Muscle of arm (tissue), 14 donors: ENCODE results near the gene PPM1L. TPM values are rescaled to one million over a fixed set of nuclear protein-coding genes. Genes with fewer than 3 reads are reported as not detected.
"Not testable (repeated sequence)": the region's sequence is repeated elsewhere in the genome, so short reads cannot be mapped to it uniquely, and the experiment has no call there.

Experiments
- DNase-seq: peaks from one replicate; pipeline ENCODE4 v3.0.0-alpha.2; 2013
- long read RNA-seq, 11 donors: transcript quantifications; one replicate each; lab custom pipeline, GENCODE V29; 2026
- polyA plus RNA-seq, 12 donors: library from polyadenylated mRNA; unstranded; fragments of 120-200 nt; gene quantifications; one replicate each; pipeline ENCODE4 v1.2.1, GENCODE V29; 2013; ENCODE audit not compliant: insufficient read length in 12 of 12

PPM1L gene
- 10 to 100 TPM in 8 of 12 donors, 1 to 10 TPM in 3, not detected in 1; 7.3 to 14.3 (median 11.3) TPM for polyA plus RNA-seq
- long read RNA-seq, donor 1, partial matches to known transcripts: 7 of 7 reads
- long read RNA-seq, donor 1, other reads (novel, unspliced or antisense): 0 of 7 reads
- long read RNA-seq, donor 2: 0 reads
- long read RNA-seq, donor 3: 0 reads
- long read RNA-seq, donor 4: 0 reads
- long read RNA-seq, donor 5, partial matches to known transcripts: 12 of 12 reads
- long read RNA-seq, donor 5, other reads (novel, unspliced or antisense): 0 of 12 reads
- long read RNA-seq, donor 6: 0 reads
- long read RNA-seq, donor 7: 0 reads
- long read RNA-seq, donor 8: 0 reads
- long read RNA-seq, donor 9: 0 reads
- long read RNA-seq, donor 10, partial matches to known transcripts: 10 of 10 reads
- long read RNA-seq, donor 10, other reads (novel, unspliced or antisense): 0 of 10 reads
- long read RNA-seq, donor 11: 0 reads

DNA sequence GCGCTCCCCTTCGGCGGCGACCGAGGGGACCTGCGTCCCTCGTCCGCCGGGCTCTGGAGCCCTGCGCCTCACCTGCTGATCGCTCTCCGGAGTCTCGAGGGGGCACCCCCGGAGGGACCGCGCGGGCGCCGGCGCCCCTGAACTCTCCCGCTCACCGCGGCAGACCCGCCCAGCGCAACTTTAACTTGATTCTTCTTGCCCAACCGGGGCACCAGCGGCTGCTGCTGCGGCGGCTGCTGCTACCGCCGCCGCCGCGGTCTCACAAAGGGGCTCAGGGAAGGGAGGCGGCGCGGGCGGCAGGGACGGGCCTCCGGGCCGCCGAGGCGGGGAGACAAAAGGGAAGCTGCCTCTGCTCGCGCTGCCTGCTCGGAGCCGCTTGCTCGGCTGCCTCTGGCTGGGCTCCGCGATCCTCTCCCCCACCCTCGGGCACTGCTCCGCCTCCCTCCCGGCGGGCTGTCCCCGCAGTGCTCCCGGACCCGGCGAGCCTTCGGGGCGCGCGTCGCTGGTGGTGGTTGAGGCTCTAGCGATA lies at the start of gene PPM1L:
PPM1L (plus strand) TSS at position 456 of the 529 bp plus-strand sequence.
- DNase-seq: peak; percentile 47

DNA sequence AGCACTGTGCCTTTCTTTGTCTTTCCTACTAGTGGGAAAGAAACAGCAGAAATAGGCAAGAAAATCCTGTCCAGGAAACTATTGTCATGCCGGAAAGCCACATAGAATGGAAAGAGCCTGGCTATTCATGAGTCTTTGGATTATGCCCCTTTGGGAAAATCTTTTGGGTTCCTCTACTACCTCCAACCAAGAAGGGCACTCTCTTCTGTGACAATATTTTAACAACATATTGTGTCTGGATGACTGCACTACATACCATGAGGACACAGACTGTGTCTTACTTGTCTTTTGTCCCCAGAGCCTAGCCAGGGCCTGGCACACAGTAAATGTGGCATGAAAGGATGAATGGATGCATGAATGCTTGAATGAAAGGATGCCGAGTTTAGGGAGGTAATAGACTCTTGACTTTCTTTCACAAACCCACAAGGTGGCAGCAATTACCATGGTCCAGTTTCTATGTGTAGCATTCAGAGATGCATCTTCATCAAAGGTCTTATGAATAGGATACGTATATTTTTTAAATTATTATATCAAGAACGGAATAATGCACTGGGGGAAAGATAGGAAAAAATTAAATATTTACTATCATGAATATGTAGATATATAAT lies 48.7 kb upstream of the PPM1L start:
- peak; percentile 55 for DNase-seq

DNA sequence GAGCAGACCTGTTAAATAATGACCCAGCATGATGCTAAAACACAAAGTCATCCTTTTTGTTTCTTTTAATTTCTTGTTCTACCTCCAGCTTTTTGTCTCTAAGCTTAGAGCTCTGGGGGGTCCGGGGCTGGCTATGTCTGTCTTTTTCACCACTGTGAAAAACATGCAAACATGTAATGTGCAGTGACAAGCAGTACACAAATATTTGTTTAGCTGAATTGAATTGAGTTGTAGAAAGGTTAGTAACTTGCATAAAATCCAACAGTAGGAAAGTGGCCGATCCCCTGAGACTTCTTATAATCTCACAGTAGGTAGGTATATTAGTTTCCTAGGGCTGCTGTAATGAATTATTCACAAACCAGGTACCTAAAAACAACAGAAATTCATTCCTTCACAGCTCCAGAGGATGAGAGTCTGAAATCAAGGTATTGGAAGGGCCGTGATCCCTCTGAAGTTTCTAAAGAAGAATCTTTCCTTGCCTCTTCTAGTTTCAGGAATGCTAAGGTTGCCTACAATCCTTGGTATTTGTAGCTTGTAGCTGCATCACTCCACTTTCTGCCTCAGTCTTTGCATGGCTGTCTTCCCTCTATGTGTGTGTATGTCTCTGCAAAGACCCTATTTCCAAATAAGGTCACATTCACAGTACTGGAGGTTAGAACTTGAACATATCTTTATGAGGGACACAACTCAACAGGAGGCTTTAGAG lies 46.4 kb upstream of the PPM1L start:
- DNase-seq: no peak

DNA sequence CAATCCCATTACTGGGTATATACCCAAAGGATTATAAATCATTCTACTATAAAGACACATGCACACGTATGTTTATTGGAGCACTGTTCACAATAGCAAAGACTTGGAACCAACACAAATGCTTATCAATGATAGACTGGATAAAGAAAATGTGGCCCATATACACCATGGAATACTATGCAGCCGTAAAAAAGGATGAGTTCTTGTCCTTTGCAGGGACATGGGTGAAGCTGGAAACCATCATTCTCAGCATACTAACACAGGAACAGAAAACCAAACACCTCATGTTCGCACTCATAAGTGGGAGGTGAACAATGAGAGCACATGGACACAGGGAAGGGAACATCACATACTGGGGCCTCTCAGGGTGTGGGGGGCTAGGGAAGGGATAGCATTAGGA lies 42.9 kb upstream of the PPM1L start:
- DNase-seq: not testable (repeated sequence)

DNA sequence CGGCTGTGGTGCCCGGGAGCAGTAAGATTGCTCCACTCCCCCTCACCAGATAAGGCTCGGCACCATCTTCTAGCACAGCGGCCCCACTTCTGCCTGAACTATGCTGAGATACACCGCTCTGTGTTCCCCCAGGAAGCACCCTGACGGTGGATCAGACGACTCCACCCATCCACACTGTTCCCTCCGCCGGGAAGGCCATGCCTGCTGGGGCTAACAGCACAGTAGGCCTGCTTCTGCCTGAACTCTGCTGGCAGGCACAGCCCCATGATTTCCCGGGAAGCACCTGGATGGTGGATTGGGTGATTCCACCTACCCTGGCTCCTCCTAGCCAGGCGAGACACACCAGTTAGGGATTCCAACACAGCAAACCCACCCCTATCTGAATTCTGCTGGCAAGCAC lies 36.3 kb upstream of the PPM1L start:
- no peak for DNase-seq

DNA sequence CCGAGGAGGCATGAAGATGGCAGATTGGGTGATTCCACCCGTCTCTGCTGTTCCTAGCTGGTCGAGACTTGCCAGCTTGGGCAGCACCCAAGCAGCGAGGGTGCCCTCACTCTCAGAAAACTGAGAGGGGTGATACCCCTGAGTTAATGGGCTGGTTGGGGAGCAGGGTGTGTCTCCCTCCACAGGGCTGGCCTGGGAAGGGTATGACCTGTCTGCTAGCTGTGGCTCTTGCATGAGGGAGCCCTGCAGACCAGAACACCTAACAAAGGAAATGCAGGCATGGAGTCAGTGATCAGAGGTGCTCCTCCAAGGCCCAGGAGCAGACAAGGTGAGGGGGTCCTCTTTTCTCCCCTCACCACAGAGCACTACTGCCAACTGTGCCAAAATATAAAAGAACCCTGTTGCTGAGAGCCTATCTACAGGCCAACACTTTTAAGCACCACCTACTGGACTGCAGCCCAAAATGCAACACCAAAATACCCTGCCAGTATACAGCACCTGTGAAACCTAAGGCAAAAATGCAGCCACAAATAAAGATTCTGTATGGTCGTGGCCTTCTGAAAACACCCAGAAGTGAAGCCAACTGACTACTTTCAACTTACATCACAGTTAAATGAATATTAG lies 35.8 kb upstream of the PPM1L start:
- no peak for DNase-seq

DNA sequence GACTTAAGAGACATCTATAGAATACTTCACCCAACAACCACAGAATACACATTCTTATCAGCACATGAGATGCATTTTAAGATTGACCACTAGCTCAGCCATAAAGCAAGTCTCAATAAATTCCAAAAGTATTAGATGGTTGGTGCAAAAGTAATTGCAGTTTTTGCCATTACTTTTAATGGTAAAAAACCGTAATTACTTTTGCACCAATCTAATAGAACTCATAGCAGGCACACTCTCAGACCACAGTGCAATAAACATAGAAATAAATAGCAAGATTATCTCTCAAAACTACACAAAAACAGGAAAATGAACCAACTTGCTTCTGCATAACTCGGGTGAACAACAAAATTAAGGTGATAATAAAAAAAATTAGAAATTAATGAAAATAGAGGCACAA lies 33.7 kb upstream of the PPM1L start:
- DNase-seq: no peak

DNA sequence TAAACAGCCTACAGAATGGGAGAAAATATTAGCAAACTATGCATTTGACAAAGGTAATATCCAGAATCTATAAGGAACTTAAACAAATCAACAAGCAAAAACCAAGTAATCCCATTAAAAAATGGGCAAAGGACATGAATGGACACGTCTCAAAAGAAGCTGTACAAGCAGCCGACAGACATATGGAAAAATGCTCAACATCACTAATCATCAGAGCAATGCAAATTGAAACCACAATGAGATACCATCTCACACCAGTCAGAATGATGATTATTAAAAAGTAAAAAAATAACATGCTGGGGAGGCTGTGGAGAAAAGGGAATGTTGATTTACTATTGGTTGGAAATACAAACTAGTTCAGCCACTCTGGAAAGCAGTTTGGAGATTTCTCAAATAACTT lies 30.7 kb upstream of the PPM1L start:
- DNase-seq: no peak

DNA sequence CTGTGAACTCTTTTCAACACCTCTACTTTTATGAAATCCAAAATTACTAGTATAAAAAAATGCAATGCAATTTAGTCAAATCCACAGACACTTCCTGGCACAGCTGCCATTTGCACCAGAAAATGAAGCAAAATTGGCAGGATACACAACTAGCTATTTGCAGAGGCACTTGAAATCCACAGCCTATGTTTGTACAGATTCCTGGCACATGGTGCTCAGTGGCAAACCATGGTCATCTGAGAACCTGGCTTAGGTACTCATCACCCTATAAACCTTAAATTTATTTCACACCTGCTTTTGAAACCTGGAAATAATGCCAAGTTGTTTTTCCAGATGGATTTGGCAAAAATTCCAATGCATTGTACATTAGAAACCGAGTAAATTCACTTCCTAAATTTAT lies 20.2 kb upstream of the PPM1L start:
- peak; percentile 25 for DNase-seq

DNA sequence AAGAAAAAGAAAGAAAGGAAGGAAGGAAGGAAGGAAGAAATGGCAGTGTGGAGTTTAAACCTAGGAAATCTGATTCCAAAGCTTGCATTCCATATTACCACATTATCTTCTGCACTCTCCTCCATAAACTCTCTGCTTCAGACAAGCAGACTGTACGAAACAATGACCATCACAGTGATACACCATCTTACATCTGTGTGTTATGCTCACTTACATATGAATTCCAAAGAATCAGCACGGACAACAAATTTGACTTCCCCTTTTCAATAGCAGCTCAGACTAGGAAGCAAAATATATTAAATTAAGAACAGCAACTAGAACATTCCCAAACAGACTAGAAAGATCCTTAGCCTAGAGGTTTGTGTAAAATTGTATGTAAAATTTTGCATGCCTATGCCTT lies 18.0 kb upstream of the PPM1L start:
- DNase-seq: no peak

DNA sequence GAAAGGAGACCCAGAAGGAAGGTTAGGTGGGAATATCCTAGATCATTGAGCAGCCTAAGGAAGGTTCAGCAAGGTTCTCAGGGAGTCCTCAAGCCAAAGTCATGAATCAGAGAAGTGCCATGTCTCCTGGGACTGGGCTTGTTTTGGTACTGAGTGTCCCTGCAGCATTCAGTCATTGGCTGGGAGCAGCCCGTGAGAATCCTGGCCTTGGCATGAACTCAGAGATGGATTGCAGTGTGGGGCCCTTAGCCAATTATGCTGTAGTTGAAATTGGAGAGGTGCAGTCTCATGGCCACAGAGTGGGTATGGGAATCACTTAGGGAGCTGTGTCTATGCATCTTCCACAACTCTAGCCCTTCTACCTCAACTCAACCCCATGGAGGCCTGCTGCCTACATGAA lies 17.0 kb upstream of the PPM1L start:
- DNase-seq: no peak

DNA sequence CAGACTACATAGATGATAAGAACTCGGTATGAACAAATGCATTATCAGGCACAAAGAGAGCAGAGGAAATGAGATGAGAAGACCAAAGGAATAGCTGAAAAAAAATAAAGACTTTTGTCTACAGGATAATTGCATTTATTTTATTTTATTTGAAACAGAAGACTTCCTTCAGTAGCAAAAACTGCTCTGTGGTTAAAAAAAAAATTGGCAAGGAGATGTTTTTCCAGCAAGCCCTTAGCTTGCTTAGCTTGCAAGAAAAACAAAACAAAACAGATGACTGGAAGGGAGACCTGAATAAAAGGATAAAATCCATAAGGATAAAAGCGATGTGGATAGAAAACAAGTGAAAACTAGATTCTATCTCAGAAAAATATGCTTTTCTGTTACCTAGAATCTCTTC lies 9.1 kb upstream of the PPM1L start:
- no peak for DNase-seq

DNA sequence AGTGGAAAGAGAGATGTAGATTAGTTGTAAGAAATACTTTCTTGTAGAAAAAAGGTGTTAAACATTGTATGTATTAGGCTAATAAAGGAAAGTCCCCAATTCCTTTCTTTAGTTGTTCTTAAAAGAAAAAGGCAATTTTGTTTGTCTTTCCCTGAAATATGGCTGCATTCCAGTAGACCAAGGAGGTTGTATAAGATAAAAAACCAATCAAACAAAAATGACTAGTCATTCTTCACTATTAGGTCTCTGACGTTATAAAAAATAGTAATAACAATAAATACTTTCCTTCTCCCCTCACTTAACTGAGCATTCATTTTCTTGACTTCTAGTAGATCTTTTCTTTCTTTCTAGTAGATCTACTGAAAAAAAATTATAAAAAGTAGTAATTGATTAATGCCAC lies 8.6 kb upstream of the PPM1L start:
- DNase-seq: no peak

DNA sequence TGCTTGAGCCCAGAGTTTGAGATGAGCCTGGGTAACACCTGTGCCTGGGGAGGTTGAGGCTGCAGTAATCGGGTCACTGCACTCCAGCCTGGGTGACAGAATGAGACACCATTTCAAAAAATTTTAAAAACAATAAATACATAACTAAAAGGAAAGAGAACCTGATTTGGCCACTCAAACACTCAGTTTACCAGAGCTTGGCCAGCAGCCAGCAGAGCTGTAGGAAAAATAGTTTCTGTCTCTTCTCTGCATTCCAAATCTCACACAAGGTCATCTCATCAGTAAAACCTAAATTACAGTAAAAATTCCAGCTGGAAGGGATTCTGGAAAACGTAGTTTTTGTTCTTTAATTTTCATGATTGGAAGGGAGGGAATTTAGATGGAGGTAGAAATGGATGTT lies 7.8 kb upstream of the PPM1L start:
- peak; percentile 17 for DNase-seq

DNA sequence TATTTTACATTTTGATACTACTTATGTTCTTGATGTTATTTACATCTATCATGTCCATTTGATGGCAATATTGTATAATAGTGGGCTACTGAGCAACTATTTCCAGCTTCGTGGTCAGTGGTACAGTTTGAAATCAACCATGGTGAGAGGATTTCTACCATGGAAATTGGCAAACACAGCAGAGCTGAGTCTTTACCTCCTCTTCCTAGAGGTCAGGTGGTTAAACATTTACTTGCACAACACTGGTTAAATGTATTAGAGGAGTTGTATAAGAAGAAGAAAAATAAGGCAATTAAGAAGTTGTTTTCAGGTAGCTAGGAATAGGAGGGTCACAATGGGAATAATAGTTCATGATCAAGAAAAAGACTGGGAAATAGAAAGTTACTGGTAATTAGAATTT lies 7.2 kb upstream of the PPM1L start:
- DNase-seq: no peak

DNA sequence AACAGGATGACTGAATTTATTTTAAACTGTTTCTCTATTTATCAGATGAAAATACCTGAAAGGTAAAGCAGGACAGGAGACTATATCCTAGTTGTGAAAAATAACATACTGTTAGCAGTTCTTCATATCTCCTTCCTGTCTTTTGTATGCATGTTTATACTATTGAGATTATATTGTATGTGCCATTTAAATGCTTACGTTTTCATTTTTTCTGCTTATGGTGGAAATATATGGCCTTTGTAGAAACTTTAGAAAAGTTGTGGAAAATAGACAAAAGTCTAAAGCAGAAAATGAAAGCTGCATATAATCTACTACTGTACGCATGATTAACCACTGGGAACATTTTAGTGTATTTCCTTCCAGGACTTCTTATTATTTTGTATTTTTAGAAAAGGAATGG lies 2.1 kb upstream of the PPM1L start:
- no peak for DNase-seq

DNA sequence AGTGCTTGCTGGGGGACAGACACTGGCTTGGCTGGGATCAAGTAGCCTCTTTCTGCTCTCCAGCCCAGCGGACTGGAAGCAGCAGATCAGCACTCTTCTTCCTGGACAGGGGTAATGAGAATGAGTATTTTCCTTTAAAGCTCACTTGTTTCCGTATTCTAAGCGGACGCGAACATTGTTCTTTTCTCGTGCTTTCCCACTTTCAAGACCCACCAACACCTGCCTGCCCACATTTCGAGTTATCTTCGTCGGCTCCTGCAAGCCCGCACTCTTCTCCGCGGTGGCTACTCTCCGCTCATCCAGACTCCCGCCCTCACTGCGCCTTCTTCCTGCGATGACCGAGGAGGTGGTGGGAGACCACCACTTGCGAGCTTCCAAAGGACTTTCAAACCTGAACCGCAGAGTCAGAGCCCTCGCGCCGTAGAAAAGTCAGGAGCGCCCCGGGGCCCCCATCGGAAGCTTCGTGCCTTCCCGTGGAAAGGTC lies 1.6 kb upstream of the PPM1L start:
- DNase-seq: peak; percentile 67

DNA sequence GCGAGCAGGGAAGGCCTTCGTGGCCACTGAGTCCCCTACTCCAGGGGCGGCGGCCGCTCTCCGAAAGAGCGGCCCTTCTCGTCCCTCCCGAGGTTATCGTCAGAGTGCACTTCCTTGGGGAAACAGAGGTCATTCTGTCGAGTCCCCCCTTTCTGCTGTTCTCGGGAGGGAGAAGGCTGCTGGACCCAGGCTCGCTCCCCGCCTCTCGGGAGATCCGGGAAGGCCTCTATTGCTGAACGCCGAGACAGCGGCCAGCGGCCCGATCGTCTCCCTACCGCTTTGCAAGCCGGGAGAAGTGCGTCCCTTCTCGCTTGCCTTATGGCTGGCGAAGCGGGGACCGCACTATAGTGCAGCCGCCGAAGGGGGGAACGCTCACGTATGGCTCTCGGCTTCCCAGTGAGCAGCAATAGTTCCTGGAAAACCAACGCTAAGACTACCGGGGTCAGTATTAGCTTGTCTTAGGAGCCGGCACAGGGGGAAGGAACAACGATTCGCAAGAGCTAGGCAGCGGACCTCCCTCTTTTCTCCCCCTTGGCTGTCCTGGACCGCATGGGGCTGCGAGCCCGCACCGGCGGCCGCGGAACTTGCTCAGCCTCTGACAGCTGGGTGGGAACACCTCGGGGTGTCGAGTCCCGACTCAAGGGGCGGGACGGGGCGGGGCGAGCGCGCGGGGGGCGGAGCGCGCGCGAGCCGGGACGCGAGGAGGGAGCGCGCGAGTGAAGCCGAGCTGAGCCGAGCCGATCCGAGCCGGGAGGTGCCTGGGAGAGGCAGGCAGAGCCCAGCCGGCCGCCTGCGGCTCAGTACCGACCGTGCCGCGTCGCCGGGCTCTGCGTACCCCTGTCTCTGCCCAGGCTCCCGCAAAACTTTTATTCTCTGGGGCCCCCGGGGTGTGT lies 930 bp upstream of the PPM1L start:
- DNase-seq: peak; percentile 92

DNA sequence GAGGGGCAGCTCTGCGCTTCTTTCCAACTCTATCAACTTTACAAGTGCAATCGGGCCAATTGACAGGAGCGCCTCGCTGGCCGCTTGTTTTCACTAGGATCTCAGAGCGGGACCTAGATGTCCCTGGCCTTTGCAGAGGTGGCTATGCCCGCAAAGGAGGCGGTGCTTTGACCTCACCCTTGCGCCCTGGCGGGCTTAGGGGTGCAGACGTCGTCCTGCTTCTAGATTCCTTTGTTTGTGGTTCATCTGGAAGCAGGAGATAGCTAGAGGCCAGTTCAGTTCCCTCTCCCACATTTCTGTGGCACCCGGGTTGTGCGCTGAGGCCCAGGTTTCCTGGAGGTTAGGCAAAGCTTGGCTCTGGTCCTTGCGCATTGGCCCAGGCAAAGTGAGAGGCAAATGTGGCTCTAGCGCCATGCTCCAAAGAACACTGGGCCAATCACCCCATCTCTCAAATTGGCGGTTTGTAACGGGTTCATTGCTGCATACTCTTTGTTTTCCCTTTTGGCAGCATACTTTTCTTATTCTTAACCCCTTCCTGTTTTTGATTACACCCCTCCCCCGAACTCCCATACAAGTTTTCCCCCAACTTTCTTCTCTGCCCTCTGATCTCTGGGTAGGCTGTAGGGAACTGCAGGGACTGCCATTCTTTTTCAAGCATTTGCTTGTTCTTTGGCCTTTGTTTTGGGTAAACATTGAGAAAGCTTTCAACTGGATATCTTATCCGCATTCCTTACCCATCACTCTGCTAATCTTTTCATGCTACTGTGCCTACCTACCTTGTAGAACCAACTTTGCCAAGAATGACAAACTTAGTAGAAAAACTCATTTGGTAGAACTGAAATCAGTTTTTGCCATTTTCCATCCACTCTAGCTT lies 1.4 kb downstream of the PPM1L start:
- DNase-seq: no peak
